Measurements from ENCODE around the gene USH2A.

GRCh38 chr1:216142921-216143320 is 280.3 kb downstream of the USH2A start:
- TF ChIP-seq POLR2AphosphoS5 (IDR thresholded peaks at IDR 0.05), result no peak
- TF ChIP-seq POLR2A (IDR thresholded peaks at IDR 0.05), result no peak
